Stimulated activated CD4-positive, alpha-beta T cell treated with anti-CD3 and anti-CD28 coated beads, TNF-alpha, amount 100 ng/mL, for 4 hours (primary cell): ENCODE measurements around the gene TUBAL3.
"Not testable (repeated sequence)": the region's sequence is repeated elsewhere in the genome, so short reads cannot be mapped to it uniquely, and the experiment has no call there.

Experiments
- DNase-seq, 3 experiments: peaks; one replicate each; pipeline ENCODE4 v3.0.0-alpha.2; 2020; ENCODE audit warnings: low read depth in 3 of 3

The TUBAL3 gene

DNA sequence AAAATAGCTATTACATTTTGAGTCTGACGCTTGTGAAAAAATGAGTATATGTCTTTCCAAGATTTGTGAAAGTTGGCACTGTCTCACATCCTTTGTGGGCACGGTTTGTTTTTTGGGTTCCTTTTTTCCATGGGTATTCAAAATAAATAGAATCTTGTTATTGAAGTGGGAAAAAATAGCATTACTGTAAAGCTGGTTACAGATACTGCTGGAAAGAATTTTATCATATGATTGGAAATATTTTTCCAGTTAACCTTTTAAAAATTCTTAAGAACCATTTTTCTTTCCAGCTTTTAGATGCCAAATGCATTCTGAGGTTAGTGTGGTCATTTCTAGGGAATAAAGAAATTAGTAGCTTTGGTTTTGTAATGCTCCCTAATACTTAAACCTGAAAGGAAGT, 19.1 kb upstream of the TUBAL3 start:
- no peak for DNase-seq

DNA sequence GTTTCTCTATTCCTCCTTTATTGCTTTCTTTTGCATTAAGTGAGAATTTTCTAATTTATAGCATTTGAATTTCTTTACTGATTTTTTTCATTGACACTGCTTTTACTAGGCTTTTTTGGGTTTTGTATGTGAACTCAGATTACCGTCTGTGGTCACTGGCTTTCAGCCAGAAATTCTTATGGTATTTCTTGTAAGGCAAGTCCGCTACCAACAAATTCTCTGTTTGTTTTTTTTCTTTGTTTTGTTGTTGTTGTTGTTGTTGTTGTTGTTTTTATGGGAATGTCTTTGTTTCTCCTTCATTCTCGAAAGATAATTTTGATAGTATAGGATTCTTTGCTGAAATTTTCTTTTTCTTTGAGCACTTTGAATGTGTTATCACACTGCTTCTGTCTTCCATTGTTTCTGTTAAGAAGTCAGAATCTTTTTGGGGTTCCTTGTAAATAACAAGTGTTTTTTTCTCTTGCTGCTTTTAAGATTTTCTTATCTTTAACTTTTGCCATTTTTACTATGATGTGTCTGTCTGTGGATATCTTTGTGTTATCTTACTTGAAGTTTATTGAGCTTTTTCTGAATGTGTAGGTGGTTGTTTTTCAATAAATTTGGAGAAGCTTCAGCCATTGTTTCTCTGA, 15.0 kb upstream of the TUBAL3 start:
- DNase-seq = no peak

- no peak for DNase-seq
Observed at GRCh38 chr10:5418584-5418983, 14.0 kb upstream of the TUBAL3 start.

GRCh38 chr10:5416981-5417380, 12.4 kb upstream of the TUBAL3 start:
- no peak for DNase-seq

DNA sequence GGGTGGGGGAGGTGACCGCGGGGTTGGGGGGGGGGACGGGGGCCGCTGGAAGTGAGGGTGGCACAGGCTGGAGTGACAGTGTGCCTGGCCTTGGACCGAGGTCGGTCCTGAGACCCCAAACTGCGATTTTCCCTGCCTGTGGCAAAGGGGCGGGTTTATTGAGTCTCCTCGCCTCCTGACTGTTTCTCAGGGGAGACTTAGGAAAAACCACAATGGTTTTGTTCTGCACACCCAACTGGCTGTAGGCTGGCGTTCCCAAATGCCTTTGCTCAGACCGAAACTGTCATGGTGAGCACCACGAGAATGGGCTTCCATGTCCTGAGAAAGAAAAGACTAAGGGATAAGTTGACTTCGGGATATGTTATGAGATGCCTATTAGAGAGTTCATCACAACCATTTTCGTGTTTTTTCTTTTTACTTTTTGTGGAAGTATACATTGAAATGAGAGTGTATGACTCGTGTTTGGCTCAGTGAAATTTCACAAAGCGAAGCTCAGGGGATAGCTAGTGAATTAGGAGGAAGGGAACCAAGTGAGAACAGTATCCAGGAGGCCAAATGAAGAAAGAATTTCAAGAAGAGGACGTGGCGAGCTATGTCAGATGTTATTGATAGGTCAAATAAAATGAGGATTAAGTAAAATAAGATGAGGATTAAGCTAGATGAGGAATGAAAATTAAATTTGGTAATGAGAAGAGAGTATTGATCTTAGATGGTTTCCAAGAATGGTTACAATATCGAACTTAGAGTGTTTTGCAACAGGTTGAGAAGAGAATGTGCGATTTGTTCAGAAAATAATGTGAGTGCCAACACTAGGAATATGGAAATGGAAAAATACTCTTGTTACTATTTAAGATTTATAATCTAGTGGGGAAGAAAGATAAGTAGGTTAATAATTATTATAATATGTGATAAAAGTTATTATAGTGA, 8.6 kb upstream of the TUBAL3 start:
- no peak for DNase-seq

- peak; percentile 36 to 58 (median 38) for DNase-seq
Observed at GRCh38 chr10:5412277-5412941, 7.8 kb upstream of the TUBAL3 start, which contains the start of gene NET1. TSS of gene NET1 (plus strand) at chr10:5412557. CDS start at chr10:5412693, 136 bp downstream.

GRCh38 chr10:5411941-5412276, 7.3 kb upstream of the TUBAL3 start:
- no peak for DNase-seq

DNA sequence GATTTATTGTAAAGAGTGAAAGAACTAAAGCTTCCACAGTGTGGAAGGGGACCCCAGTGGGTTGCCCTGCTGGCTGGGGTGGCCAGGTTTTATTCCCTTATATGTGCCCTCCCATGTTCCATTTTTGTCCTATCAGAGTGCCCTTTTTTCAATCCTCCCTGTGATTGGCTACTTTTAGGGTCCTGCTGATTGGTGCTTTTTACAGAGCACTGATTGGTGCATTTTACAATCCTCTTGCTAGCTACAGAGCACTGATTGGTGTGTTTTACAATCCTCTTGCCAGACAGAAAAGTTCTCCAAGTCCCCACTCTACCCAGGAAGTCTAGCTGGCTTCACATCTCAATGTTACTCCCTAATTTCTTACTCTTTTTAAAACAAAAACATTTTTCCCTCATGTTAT, 6.2 kb upstream of the TUBAL3 start:
- not testable (repeated sequence) for DNase-seq

GRCh38 chr10:5406918-5407317, 2.3 kb upstream of the TUBAL3 start:
- DNase-seq = no peak

DNA sequence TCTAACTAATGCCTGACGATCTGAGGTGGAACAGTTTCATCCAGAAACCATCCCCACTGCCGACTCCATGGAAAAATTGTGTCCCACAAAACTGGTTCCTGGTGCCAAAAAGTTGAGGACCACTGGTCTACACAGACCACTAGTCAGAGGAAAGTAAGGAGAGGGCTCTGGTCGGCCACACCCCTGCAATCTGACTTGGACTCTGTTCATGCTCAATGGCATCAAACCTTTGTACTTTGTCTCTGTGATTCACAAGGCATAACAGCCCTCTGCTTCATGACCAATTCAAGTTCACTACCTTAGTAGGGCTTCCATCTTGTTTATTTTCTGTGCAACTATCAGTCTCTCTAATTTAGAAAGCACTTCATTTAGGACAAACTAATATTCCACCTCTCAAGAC, 1.8 kb downstream of the TUBAL3 start:
- DNase-seq = no peak

- DNase-seq = no peak
Observed at GRCh38 chr10:5400468-5401240, 4.0 kb downstream of the TUBAL3 start.

DNA sequence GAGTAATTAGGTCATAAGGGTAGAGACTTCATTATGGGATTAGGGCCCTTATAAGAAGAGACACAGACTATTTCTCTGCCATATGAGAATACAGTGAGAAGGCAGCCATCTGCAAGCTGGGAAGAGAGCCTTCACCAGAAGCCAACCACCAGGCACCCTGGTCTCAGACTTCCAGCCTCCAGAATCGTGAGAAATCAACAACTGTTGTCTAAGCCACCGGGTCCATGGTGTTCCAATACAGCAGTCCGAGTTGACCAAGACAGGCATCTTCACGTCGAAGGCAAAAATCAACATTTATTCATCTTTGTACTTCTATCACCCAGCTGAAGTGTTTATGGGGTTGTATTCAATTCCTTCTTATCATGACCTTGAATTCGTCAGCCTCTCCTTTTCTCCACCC, 5.3 kb downstream of the TUBAL3 start:
- DNase-seq = no peak

GRCh38 chr10:5396556-5397300, 7.9 kb downstream of the TUBAL3 start:
- no peak for DNase-seq

- DNase-seq = no peak
Observed at GRCh38 chr10:5395168-5395567, 9.5 kb downstream of the TUBAL3 start.

DNA sequence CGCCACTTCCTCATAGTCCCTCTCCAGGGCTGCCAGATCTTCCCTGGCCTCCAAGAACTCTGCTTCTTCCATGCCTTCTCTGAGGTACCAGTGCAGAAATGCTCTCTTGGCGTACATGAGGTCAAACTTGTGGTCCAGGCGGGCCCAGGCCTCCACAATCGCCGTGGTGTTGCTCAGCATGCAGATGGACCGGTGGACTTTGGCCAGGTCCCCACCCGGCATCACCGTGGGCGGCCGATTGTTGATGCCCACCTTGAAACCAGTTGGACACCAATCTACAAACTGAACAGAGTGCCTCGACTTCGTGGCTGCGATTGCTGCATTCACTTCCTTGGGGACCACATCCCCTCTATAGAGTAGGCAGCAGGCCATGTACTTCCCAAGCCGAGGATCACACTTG, 11.1 kb downstream of the TUBAL3 start:
- DNase-seq = no peak

GRCh38 chr10:5391790-5392189, 12.8 kb downstream of the TUBAL3 start:
- DNase-seq = no peak

GRCh38 chr10:5390607-5391205, 13.9 kb downstream of the TUBAL3 start:
- DNase-seq = no peak

DNA sequence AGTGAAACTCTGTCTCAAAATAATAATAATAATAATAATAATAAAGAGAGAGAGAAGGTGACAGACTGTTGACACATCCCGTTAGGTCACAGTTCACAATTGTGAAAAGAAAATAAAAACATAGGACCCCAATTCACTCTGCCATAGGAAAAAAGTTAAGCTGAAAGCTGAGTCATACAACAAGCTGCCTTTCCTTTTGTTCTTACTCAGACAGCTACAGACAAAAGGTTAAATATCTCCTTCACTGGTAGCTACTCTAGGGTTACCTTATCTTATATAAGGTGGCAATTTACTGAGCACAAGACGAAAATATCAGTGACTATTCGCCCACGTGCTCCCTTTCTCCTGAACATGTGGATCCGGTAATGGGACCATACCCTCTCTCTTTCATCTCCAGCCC, 17.5 kb downstream of the TUBAL3 start:
- no peak for DNase-seq

DNA sequence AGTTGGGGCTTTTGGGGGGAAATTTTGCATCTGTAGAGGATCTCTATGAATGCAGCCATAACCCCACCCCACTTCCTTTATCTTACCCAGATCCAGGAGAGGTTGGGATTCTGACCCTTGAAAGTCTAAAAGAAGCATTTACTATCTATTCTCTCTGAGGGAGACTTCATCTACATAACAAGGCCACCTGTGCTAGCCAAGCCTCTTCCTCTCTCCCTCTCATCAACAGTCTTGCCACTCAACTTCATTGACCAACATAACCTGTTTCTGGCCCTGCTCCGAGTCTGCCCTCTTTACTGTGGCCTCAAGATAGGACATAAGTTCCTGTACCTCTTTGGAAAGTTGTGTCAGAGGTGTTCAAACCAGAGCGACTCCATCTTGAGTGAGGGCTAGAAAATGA, 19.4 kb downstream of the TUBAL3 start:
- DNase-seq = no peak

DNA sequence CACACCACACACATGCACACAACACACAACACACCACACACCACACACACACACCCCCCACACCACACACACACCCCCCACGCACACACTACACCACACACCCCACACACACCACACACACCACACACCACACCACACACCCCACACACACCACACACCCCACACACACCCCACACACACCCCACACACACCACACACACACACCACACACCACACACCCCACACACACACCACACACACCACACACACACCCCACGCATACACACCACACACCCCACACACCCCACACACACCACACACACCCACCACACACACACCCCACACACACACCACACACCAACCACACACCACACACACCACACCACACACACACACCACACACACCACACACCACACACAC, 23.4 kb downstream of the TUBAL3 start:
- DNase-seq = no peak

- DNase-seq = not testable (repeated sequence)
Observed at GRCh38 chr10:5380395-5380794, 24.2 kb downstream of the TUBAL3 start.
